Common myeloid progenitor, CD34-positive (primary cell): ENCODE results near the gene ATP5PF.

ENCODE experiments used
- CTCF ChIA-PET: fragments of 350-600 bp; sonication (Branson Sonifier 250); formaldehyde crosslinking; loops from one replicate; lab custom pipeline; 2021; ENCODE audit warnings: antibody characterized with exemption; lab: Charles Lee
- POLR2A ChIA-PET: fragments of 350-600 bp; sonication (Branson Sonifier 250); formaldehyde crosslinking; loops from one replicate; lab custom pipeline; 2021; ENCODE audit warnings: antibody characterized with exemption; lab: Charles Lee
- DNase-seq, 3 donors: peaks; one replicate each; pipeline versions ENCODE4 v3.0.0 to v3.0.0-alpha.2; 2013
- H3K27ac ChIP-seq, 2 experiments: 1 replicate in 1 of 2; 2 replicates in 1 of 2; pipeline ENCODE4 v1.7.0; 2013; ENCODE audit warnings: inconsistent platforms in 2 of 2, low read length in 2 of 2, mild to moderate bottlenecking in 2 of 2, low read depth in 1 of 2, moderate library complexity in 1 of 2; ENCODE audit not compliant: severe bottlenecking in 2 of 2, insufficient read depth in 1 of 2, poor library complexity in 1 of 2
- H3K27me3 ChIP-seq, 5 experiments: replicated peaks in 2 of 5; 1 replicate in 3 of 5; 2 replicates in 2 of 5; pipeline versions ENCODE4 v1.6.1 to v1.7.0; 2013; ENCODE audit warnings: low read length in 4 of 5, mild to moderate bottlenecking in 2 of 5, moderate library complexity in 2 of 5, inconsistent platforms in 1 of 5; ENCODE audit not compliant: insufficient read depth in 5 of 5, control insufficient read depth in 4 of 5
- H3K36me3 ChIP-seq, 4 experiments: 1 replicate in 2 of 4; 2 replicates in 2 of 4; pipeline versions ENCODE4 v1.6.1 to v1.7.0; 2013; ENCODE audit warnings: low read length in 3 of 4, control low read depth in 1 of 4, mild to moderate bottlenecking in 1 of 4; ENCODE audit not compliant: control insufficient read depth in 4 of 4, insufficient read depth in 4 of 4
- H3K4me1 ChIP-seq, 4 experiments: 1 replicate in 3 of 4; 2 replicates in 1 of 4; pipeline versions ENCODE4 v1.6.1 to v1.7.1; 2013; ENCODE audit warnings: low read length in 3 of 4, mild to moderate bottlenecking in 3 of 4, control low read depth in 1 of 4, inconsistent platforms in 1 of 4, moderate library complexity in 1 of 4; ENCODE audit not compliant: control insufficient read depth in 4 of 4, insufficient read depth in 4 of 4; ENCODE audit errors: control extremely low read depth in 1 of 4
- H3K4me3 ChIP-seq, 7 experiments: 1 replicate in 4 of 7; 2 replicates in 3 of 7; pipeline versions ENCODE4 v1.5.1 to v1.7.0; 2013; ENCODE audit warnings: mild to moderate bottlenecking in 7 of 7, low read length in 6 of 7, moderate library complexity in 6 of 7, inconsistent platforms in 2 of 7, low read depth in 2 of 7, control low read depth in 1 of 7; ENCODE audit not compliant: insufficient read depth in 4 of 7, control insufficient read depth in 1 of 7; ENCODE audit errors: extremely low read depth in 1 of 7
- H3K9me3 ChIP-seq, 5 experiments: 1 replicate in 4 of 5; 2 replicates in 1 of 5; pipeline versions ENCODE4 v1.6.1 to v1.7.1; 2013; ENCODE audit warnings: low read length in 4 of 5, mild to moderate bottlenecking in 2 of 5, inconsistent platforms in 1 of 5, low read depth in 1 of 5, moderate library complexity in 1 of 5; ENCODE audit not compliant: control insufficient read depth in 4 of 5, insufficient read depth in 2 of 5; ENCODE audit errors: control extremely low read depth in 1 of 5
- WGBS: methylation state at CpG from one replicate; pipeline ENCODE4 v1.1.5; 2013; ENCODE audit not compliant: insufficient coverage; 5-methylcytosine and 5-hydroxymethylcytosine counted together

ATP5PF gene

DNA sequence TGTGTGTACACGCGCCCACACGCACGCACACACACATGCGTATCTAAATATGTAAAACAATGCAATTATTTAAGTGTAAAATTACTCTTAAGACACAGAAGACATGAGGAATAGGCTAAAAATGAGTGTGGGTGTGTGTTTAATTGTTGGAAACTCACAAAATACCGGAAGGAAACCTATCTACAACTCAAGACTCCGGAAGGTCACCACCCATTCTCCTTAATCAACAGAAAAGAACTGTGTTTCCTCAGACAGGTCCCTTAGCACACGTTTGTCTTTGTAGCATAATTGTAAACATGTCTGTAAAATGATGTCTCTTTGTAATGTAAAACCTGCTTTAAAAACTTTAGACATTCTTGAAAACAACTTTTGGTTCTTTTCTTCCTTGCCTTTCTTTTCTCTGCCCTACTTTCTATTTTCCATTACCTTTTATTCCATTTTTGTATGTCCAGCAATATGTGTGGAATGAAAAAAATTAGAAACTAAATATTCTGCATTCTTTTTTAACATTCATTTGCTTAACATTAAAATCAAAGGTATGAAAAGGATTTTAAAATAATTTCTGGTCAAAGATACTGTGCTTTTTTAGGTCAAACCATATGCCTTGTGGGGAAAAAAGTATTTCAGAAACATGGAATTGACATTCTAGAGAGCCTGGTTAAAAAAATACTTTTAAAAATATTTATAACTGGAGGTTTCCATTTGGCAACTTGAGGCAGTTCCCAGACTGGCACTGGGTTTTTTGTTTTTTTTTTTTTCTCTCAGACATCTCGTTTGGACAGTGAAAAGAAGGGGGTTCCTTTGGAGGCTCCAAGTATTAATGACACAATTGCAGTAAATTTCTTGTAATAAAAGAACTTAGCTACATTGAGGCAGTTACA, 46.2 kb downstream of the ATP5PF start:
- Histone ChIP-seq H3K9me3 (no peaks in the 10 kb centered on the region), H3K4me3 (no peak overlapping the region), H3K36me3 (peaks cover 0 to 4% (median 0%) of the 10 kb centered on the region in 4 experiments), H3K4me1 (no peaks in the 10 kb centered on the region), H3K27me3 (no peaks in the 10 kb centered on the region), H3K27ac (no peak overlapping the region)
- DNase-seq = no peak
- ChIA-PET CTCF (interaction anchor here (1.3 kb wide), 1 partner anchor 10 kb away, joined by 5 read pairs; no protein-coding TSS in a partner anchor), POLR2A (no interaction called here)
- WGBS = no CpG with 5 or more reads among the region's 9 CpGs

DNA sequence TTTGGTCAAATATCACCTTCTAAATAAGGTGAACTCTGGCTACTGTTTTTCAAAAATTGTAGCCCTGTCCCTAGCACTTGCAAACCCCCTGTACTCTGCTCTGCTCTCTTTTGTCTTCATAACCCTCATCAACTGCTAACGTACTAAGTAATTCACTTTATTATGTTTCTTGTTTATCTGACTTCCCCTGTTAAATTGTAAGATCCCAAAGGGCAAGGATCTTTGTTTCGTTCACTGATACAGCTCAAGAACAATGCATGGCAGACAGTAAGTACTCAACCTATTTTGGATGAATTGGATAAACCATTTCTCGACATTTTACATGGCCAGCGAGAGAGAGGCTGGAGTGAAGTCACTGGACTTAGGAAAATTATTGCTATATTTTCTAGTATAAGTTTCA, 46.9 kb downstream of the ATP5PF start:
- ChIA-PET POLR2A (no interaction called here), CTCF (no interaction called here)
- no peak overlapping the region for H3K27ac ChIP-seq
- 100% methylated on average over 4 of the region's 4 CpGs for WGBS
- no peak for DNase-seq
- peaks cover 0 to 4% (median 0%) of the 10 kb centered on the region in 4 experiments for H3K36me3 ChIP-seq
- no peaks in the 10 kb centered on the region for H3K4me1 ChIP-seq
- no peaks in the 10 kb centered on the region for H3K27me3 ChIP-seq
- no peaks in the 10 kb centered on the region for H3K9me3 ChIP-seq
- no peak overlapping the region for H3K4me3 ChIP-seq

DNA sequence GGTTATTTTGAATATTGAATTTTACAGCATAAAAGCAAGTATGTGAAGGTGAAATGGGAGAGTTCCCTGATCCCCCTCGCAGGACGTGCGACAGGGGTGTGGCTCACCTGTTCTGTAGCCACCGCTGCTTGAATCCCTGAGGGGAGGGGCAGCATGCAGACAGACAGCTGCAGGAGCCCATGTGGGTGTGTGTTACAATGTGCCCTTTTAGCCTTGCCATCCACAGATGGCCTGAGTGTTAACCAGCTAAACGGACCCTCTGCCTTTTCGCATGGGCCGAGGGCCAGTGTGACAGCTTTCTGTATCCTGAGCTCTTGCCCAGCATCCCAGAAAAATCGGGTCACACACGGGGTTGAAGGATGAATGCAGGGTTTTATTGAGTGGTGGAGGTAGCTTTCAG, 52.3 kb downstream of the ATP5PF start:
- CTCF ChIA-PET = interaction anchor here (1.1 kb wide), 1 partner anchor 30 kb away, joined by 3 read pairs; no protein-coding TSS in a partner anchor
- H3K4me3 ChIP-seq = no peak overlapping the region
- POLR2A ChIA-PET = no interaction called here

DNA sequence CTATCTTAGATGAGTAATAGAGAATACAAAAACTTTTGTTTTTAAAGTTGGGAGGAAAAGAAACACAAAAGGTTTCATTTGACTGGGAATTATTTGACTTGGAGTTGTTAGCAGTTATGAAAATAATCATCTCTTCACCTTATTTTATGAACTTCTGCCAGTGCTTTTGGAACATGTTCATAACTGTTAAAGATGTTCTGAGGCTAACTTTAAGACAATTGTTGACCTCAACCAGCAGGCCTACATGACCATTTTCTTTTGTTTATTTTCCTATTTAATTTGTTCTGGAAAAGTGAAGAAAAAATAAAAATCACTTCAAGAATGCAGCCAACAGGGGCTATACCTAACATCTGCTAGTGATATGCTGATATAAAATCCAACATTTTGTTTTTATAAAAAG, 58.3 kb downstream of the ATP5PF start:
- peaks cover 0 to 6% (median 0%) of the 10 kb centered on the region in 5 experiments for H3K9me3 ChIP-seq
- CTCF ChIA-PET = no interaction called here
- no peak for DNase-seq
- H3K36me3 ChIP-seq = no peaks in the 10 kb centered on the region
- POLR2A ChIA-PET = no interaction called here
- no peak overlapping the region for H3K27ac ChIP-seq
- no peaks in the 10 kb centered on the region for H3K4me1 ChIP-seq
- no peaks in the 10 kb centered on the region for H3K27me3 ChIP-seq
- no peak overlapping the region for H3K4me3 ChIP-seq

More for the DNA sequence above, 52.3 kb downstream of the ATP5PF start:
- Histone ChIP-seq H3K36me3 (no peaks in the 10 kb centered on the region), H3K27me3 (no peaks in the 10 kb centered on the region), H3K9me3 (no peaks in the 10 kb centered on the region), H3K4me1 (no peaks in the 10 kb centered on the region), H3K27ac (no peak overlapping the region)
- DNase-seq = no peak
- 98% methylated on average over 9 of the region's 9 CpGs for WGBS
